Measurements from ENCODE around the gene CA10. TPM values are rescaled to one million over a fixed set of nuclear protein-coding genes. Genes with fewer than 3 reads are reported as not detected.
A peak's percentile ranks its signal among the peaks of the same experiment; 100 is the strongest.

Gene CA10
- polyA plus RNA-seq, 1 donor (not counting 4 experiments of a cell fraction or from before 2014, with no cell fraction given) = 2.9 TPM

DNA sequence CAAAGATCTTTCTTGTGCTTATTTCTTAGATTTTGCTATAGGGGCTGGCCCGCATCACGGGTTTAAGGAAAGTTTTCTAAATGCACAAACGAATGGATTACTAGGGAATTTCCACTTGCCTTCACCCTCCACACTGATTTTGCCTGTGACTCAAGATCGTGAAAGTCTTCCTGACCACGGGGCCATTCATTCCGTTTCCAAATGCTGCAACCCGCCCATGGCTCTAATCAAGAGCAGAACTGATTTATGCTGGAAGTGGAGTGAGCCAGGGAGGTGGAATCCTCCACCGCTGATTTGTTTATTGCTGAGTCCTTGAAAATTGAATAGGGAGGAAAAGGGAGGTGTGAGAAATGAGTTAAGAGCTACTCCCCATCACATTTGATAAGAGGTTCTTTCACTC lies 52.4 kb downstream of the CA10 start:
- H3K4me2 ChIP-seq (ENCODE audit: control insufficient read depth, extremely low read depth, insufficient read depth, low read depth, low read length) = no peak overlapping the region
- H3K4me3 ChIP-seq (ENCODE audit: control insufficient read depth in 2 of 3, extremely low read depth in 1 of 3, insufficient read depth in 2 of 3, low read depth in 1 of 3, low read length in 3 of 3) = no peak overlapping the region
- no peaks in the 10 kb centered on the region for H3K27me3 ChIP-seq (ENCODE audit: control insufficient read depth, extremely low read depth, insufficient read depth, low read length)
- H3K36me3 ChIP-seq (ENCODE audit: control insufficient read depth in 2 of 2, extremely low read depth in 1 of 2, insufficient read depth in 2 of 2, low read length in 2 of 2) = no peaks in the 10 kb centered on the region
- no peaks in the 10 kb centered on the region for H3K9me3 ChIP-seq (ENCODE audit: control insufficient read depth, low read depth, low read length)
- H3K9me1 ChIP-seq (ENCODE audit: control insufficient read depth, extremely low read depth, insufficient read depth, low read length) = no peaks in the 10 kb centered on the region
- no peaks in the 10 kb centered on the region for H4K20me1 ChIP-seq (ENCODE audit: control insufficient read depth, extremely low read depth, insufficient read depth, low read length)
- FAIRE-seq (peak; percentile 34), DNase-seq (ENCODE audit: low read depth, low spot score) (no peak)
- dilution Hi-C loops (cut with MboI; ENCODE audit: extremely low pct_ligation_motif_present, low sequenced_read_pairs) = no loop called here
- H3K4me1 ChIP-seq (ENCODE audit: control insufficient read depth, extremely low read depth, insufficient read depth, low read length) = peaks cover 2% of the 10 kb centered on the region
- no peaks in the 10 kb centered on the region for H3K79me2 ChIP-seq (ENCODE audit: control insufficient read depth, insufficient read depth, low read length)
- H3K9ac ChIP-seq (ENCODE audit: control insufficient read depth, extremely low read depth, insufficient read depth, low read length) = no peak overlapping the region
- no peak overlapping the region for H3K27ac ChIP-seq (ENCODE audit: control insufficient read depth, insufficient read depth, low read length)
- TF ChIP-seq EZH2 (IDR thresholded peaks at IDR 0.05; ENCODE audit: low read length) = no peak
- TF ChIP-seq, protein P1, sequence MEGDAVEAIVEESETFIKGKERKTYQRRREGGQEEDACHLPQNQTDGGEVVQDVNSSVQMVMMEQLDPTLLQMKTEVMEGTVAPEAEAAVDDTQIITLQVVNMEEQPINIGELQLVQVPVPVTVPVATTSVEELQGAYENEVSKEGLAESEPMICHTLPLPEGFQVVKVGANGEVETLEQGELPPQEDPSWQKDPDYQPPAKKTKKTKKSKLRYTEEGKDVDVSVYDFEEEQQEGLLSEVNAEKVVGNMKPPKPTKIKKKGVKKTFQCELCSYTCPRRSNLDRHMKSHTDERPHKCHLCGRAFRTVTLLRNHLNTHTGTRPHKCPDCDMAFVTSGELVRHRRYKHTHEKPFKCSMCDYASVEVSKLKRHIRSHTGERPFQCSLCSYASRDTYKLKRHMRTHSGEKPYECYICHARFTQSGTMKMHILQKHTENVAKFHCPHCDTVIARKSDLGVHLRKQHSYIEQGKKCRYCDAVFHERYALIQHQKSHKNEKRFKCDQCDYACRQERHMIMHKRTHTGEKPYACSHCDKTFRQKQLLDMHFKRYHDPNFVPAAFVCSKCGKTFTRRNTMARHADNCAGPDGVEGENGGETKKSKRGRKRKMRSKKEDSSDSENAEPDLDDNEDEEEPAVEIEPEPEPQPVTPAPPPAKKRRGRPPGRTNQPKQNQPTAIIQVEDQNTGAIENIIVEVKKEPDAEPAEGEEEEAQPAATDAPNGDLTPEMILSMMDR (optimal IDR thresholded peaks at IDR 0.05 in 1 of 3, IDR thresholded peaks at IDR 0.05 in 1 of 3, conservative IDR thresholded peaks at IDR 0.05 in 1 of 3; ENCODE audit: extremely low read depth in 1 of 3, insufficient read depth in 2 of 3, low read length in 3 of 3) = no peak
- no peak overlapping the region for H2AFZ ChIP-seq (ENCODE audit: control insufficient read depth, low read length)

- dilution Hi-C loops (cut with MboI; ENCODE audit: extremely low pct_ligation_motif_present, low sequenced_read_pairs) = no loop called here
Observed at GRCh38 chr17:52105591-52105990, 52.9 kb downstream of the CA10 start.

More at GRCh38 chr17:52105591-52105990, 52.9 kb downstream of the CA10 start:
- Histone ChIP-seq H3K4me1 (ENCODE audit: control insufficient read depth, extremely low read depth, insufficient read depth, low read length) (peaks cover 2% of the 10 kb centered on the region), H3K9me1 (ENCODE audit: control insufficient read depth, extremely low read depth, insufficient read depth, low read length) (no peaks in the 10 kb centered on the region), H3K4me2 (ENCODE audit: control insufficient read depth, extremely low read depth, insufficient read depth, low read depth, low read length) (no peak overlapping the region), H3K9ac (ENCODE audit: control insufficient read depth, extremely low read depth, insufficient read depth, low read length) (no peak overlapping the region), H3K36me3 (ENCODE audit: control insufficient read depth in 2 of 2, extremely low read depth in 1 of 2, insufficient read depth in 2 of 2, low read length in 2 of 2) (no peaks in the 10 kb centered on the region), H3K27me3 (ENCODE audit: control insufficient read depth, extremely low read depth, insufficient read depth, low read length) (no peaks in the 10 kb centered on the region), H4K20me1 (ENCODE audit: control insufficient read depth, extremely low read depth, insufficient read depth, low read length) (no peaks in the 10 kb centered on the region), H3K4me3 (ENCODE audit: control insufficient read depth in 2 of 3, extremely low read depth in 1 of 3, insufficient read depth in 2 of 3, low read depth in 1 of 3, low read length in 3 of 3) (no peak overlapping the region), H3K27ac (ENCODE audit: control insufficient read depth, insufficient read depth, low read length) (no peak overlapping the region), H3K79me2 (ENCODE audit: control insufficient read depth, insufficient read depth, low read length) (no peaks in the 10 kb centered on the region), H2AFZ (ENCODE audit: control insufficient read depth, low read length) (no peak overlapping the region), H3K9me3 (ENCODE audit: control insufficient read depth, low read depth, low read length) (no peaks in the 10 kb centered on the region)
- TF ChIP-seq EZH2 (IDR thresholded peaks at IDR 0.05; ENCODE audit: low read length) = no peak
- TF ChIP-seq, protein P1 (optimal IDR thresholded peaks at IDR 0.05 in 1 of 3, IDR thresholded peaks at IDR 0.05 in 1 of 3, conservative IDR thresholded peaks at IDR 0.05 in 1 of 3; ENCODE audit: extremely low read depth in 1 of 3, insufficient read depth in 2 of 3, low read length in 3 of 3) = no peak
- no peak for FAIRE-seq
- DNase-seq (ENCODE audit: low read depth, low spot score) = no peak

Data from keratinocyte (primary cell).